Smooth muscle cell (in vitro differentiated cells): ENCODE data around the gene SPEF1. TPM values are rescaled to one million over a fixed set of nuclear protein-coding genes. Genes with fewer than 3 reads are reported as not detected.

Source experiments
- DNase-seq: peaks from one replicate; lab custom pipeline; 2025; ENCODE audit not compliant: unreplicated experiment; lab: John Stamatoyannopoulos, UW
- H2AFZ ChIP-seq: fragments of 200-600 bp; sonication (generic); 2 replicates; pipeline ENCODE4 v1.6.0; 2016; ENCODE audit warnings: antibody characterized with exemption, low read depth, mild to moderate bottlenecking
- H3F3A ChIP-seq: fragments of 200-600 bp; sonication (generic); 2 replicates; pipeline ENCODE4 v1.6.0; 2017; ENCODE audit warnings: antibody characterized with exemption, low read depth
- H3K27ac ChIP-seq: fragments of 200-600 bp; sonication (generic); 2 replicates; pipeline ENCODE4 v1.5.1; 2016; ENCODE audit warnings: low read depth, mild to moderate bottlenecking
- H3K27me3 ChIP-seq: fragments of 200-600 bp; sonication (generic); 2 replicates; pipeline ENCODE4 v1.6.1; 2016; ENCODE audit warnings: low read depth, mild to moderate bottlenecking
- H3K36me3 ChIP-seq: fragments of 200-600 bp; sonication (generic); 2 replicates; pipeline ENCODE4 v1.5.1; 2016; ENCODE audit warnings: low read depth
- H3K4me1 ChIP-seq: fragments of 200-600 bp; sonication (generic); 2 replicates; pipeline ENCODE4 v1.5.1; 2016; ENCODE audit warnings: low read depth
- H3K4me2 ChIP-seq: fragments of 200-600 bp; sonication (generic); 2 replicates; pipeline ENCODE4 v1.6.0; 2016; ENCODE audit warnings: mild to moderate bottlenecking
- H3K4me3 ChIP-seq: fragments of 200-600 bp; sonication (generic); 2 replicates; pipeline ENCODE4 v1.5.1; 2016; ENCODE audit warnings: mild to moderate bottlenecking
- H3K79me2 ChIP-seq: fragments of 200-600 bp; sonication (generic); 2 replicates; pipeline ENCODE4 v1.6.0; 2016; ENCODE audit warnings: low read depth, mild to moderate bottlenecking
- H3K9ac ChIP-seq: fragments of 200-600 bp; sonication (generic); 2 replicates; pipeline ENCODE4 v1.6.0; 2016; ENCODE audit warnings: low read depth
- H3K9me3 ChIP-seq: fragments of 200-600 bp; sonication (generic); replicated peaks from 2 replicates; pipeline ENCODE4 v1.5.1; 2016; ENCODE audit warnings: low read depth
- H4K20me1 ChIP-seq: fragments of 200-600 bp; sonication (generic); 2 replicates; pipeline ENCODE4 v1.6.0; 2016; ENCODE audit warnings: low read depth
- CTCF ChIP-seq: fragments of 200-600 bp; sonication (generic); IDR thresholded peaks from 2 replicates; pipeline ENCODE4 v1.5.1; 2017; ENCODE audit warnings: borderline replicate concordance, mild to moderate bottlenecking, antibody characterized with exemption; ENCODE audit not compliant: insufficient read depth, poor library complexity, severe bottlenecking
- WGBS: methylation state at CpG from one replicate; pipeline ENCODE4 v1.1.7; 2016; ENCODE audit warnings: low lambda C conversion rate; 5-methylcytosine and 5-hydroxymethylcytosine counted together
- polyA plus RNA-seq: library from polyadenylated mRNA; unstranded; fragments of >200 nt; fragmentation: Nextera tagmentation; extraction: Ambion mirVana; gene quantifications from 2 replicates; pipeline ENCODE4 v1.2.1, GENCODE V29; 2016
- total RNA-seq: library from RNA; depleted of rRNA; stranded (reverse); fragments of >200 nt; gene quantifications from 2 replicates; pipeline ENCODE4 v1.2.3, GENCODE V29; 2014

Gene SPEF1
- total and polyA plus RNA-seq, 2 experiments from 2014 or later: 0.32 to 0.36 TPM

- no peak overlapping the region for H3K4me2 ChIP-seq
These were observed 38.0 kb downstream of the SPEF1 start for GRCh38 chr20:3743251-3743650.

GRCh38 chr20:3741836-3742458 is 39.3 kb downstream of the SPEF1 start:
- no peak overlapping the region for H3K4me2 ChIP-seq
- WGBS: 84% methylated on average over 6 of the region's 7 CpGs
- no peak overlapping the region for H3K4me3 ChIP-seq
- no peaks in the 10 kb centered on the region for H3K9me3 ChIP-seq
- no peak for TF ChIP-seq CTCF
- no peaks in the 10 kb centered on the region for H3K79me2 ChIP-seq
- no peak for DNase-seq
- no peak overlapping the region for H2AFZ ChIP-seq
- peaks cover 4% of the 10 kb centered on the region for H3K27me3 ChIP-seq
- H3K27ac ChIP-seq: no peak overlapping the region
- no peaks in the 10 kb centered on the region for H3K4me1 ChIP-seq
- no peak overlapping the region for H3K9ac ChIP-seq
- H3F3A ChIP-seq: no peaks in the 10 kb centered on the region
- H3K36me3 ChIP-seq: no peaks in the 10 kb centered on the region
- no peaks in the 10 kb centered on the region for H4K20me1 ChIP-seq

More at GRCh38 chr20:3743251-3743650, 38.0 kb downstream of the SPEF1 start:
- H3K4me1 ChIP-seq: no peaks in the 10 kb centered on the region
- no peaks in the 10 kb centered on the region for H3K79me2 ChIP-seq
- H3K9me3 ChIP-seq: no peaks in the 10 kb centered on the region
- H2AFZ ChIP-seq: no peak overlapping the region
- H3F3A ChIP-seq: no peaks in the 10 kb centered on the region
- H3K27me3 ChIP-seq: peaks cover 10% of the 10 kb centered on the region
- no peaks in the 10 kb centered on the region for H3K36me3 ChIP-seq
- no peak for DNase-seq
- no peak overlapping the region for H3K27ac ChIP-seq
- WGBS: 77% methylated on average over 2 of the region's 2 CpGs
- no peak overlapping the region for H3K9ac ChIP-seq
- no peak for TF ChIP-seq CTCF
- no peaks in the 10 kb centered on the region for H4K20me1 ChIP-seq
- no peak overlapping the region for H3K4me3 ChIP-seq

- H4K20me1 ChIP-seq: no peaks in the 10 kb centered on the region
- DNase-seq: no peak
- no peak overlapping the region for H3K4me2 ChIP-seq
- no peaks in the 10 kb centered on the region for H3K4me1 ChIP-seq
- H3K9ac ChIP-seq: no peak overlapping the region
- no peak overlapping the region for H2AFZ ChIP-seq
- H3K36me3 ChIP-seq: no peaks in the 10 kb centered on the region
- H3K4me3 ChIP-seq: no peak overlapping the region
- no peaks in the 10 kb centered on the region for H3F3A ChIP-seq
- no peaks in the 10 kb centered on the region for H3K79me2 ChIP-seq
- H3K9me3 ChIP-seq: no peaks in the 10 kb centered on the region
- H3K27ac ChIP-seq: no peak overlapping the region
- TF ChIP-seq CTCF: no peak
- 92% methylated on average over 15 of the region's 15 CpGs for WGBS
- H3K27me3 ChIP-seq: peaks cover 2% of the 10 kb centered on the region
These were observed 40.5 kb downstream of the SPEF1 start for GRCh38 chr20:3740615-3741301.
